Spleen (tissue), 7 donors: ENCODE results near the gene PPP1R9B.

ENCODE experiments used
- POLR2A ChIP-seq, 3 donors: fragments of 450-650 bp; IDR thresholded peaks; one replicate each; pipeline ENCODE4 v1.5.1; 2017; ENCODE audit warnings: antibody characterized with exemption in 3 of 3, mild to moderate bottlenecking in 1 of 3
- POLR2AphosphoS5 ChIP-seq, 3 donors: sonication (generic); formaldehyde crosslinking; IDR thresholded peaks; one replicate each; pipeline ENCODE4 v1.5.1; 2017; ENCODE audit warnings: antibody characterized with exemption in 3 of 3
- TF ChIP-seq, protein P1 (sequence below), 11 experiments: fragments of 200-600 bp in 7 of 11; fragments of 450-650 bp in 4 of 11; sonication (generic) in 4 of 11; IDR thresholded peaks in 8 of 11; conservative IDR thresholded peaks in 3 of 11; 1 replicate in 7 of 11; 2 replicates in 4 of 11; pipeline versions ENCODE4 v1.4.0 to v1.8.0; 2016 to 2021; ENCODE audit warnings: antibody characterized with exemption in 11 of 11, inconsistent platforms in 4 of 11, mild to moderate bottlenecking in 1 of 11
- donor health status: DM: no; HTN: no; CAD: no; lungs with moderate emphysema.
- donor health status: DM: no; HTN: no; CAD: no.
- donor health status: DM: no; HTN: no; CAD: no.

DNA sequence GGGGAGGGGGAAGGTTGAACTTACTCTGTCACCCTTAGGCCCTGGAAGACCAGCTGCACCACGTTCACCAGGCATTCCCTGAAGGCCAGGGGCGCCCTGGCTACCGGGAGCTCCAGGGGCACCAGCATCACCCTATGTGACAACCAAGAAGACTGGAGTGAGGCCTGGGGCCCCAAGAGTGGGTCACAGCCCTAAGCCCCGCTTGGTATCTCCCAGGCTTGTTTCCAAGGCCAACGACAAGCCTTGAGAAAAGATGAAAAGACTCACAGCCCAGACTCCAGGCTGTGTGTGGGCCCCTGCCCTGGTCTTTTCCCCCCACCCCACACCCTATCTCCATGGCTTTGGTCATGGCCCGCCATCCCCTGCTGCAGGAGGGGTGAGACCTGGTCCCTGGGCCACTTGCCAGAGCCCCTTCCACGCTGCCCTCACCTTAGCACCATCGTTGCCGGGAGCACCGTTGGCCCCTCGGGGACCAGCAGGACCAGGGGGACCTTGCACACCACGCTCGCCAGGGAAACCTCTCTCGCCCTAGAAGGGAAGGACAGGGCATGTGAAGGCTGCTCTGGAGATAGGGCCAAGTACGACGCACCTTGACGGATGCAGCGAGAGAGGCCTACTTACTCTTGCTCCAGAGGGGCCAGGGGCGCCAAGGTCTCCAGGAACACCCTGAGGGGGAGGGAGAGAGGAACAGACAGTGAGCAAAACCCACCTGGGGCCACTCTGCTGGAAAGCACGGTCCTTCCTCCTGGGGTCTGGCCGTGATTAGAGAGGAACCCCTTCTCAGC lies 41.1 kb upstream of the PPP1R9B start:
- TF ChIP-seq POLR2A (IDR thresholded peaks at IDR 0.05): no peak
- TF ChIP-seq, protein P1, sequence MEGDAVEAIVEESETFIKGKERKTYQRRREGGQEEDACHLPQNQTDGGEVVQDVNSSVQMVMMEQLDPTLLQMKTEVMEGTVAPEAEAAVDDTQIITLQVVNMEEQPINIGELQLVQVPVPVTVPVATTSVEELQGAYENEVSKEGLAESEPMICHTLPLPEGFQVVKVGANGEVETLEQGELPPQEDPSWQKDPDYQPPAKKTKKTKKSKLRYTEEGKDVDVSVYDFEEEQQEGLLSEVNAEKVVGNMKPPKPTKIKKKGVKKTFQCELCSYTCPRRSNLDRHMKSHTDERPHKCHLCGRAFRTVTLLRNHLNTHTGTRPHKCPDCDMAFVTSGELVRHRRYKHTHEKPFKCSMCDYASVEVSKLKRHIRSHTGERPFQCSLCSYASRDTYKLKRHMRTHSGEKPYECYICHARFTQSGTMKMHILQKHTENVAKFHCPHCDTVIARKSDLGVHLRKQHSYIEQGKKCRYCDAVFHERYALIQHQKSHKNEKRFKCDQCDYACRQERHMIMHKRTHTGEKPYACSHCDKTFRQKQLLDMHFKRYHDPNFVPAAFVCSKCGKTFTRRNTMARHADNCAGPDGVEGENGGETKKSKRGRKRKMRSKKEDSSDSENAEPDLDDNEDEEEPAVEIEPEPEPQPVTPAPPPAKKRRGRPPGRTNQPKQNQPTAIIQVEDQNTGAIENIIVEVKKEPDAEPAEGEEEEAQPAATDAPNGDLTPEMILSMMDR (IDR thresholded peaks at IDR 0.05 in 8 of 11, conservative IDR thresholded peaks at IDR 0.05 in 3 of 11): no peak
- TF ChIP-seq POLR2AphosphoS5 (IDR thresholded peaks at IDR 0.05): no peak
